ENCODE results near the gene TP53BP2. TPM values are rescaled to one million over a fixed set of nuclear protein-coding genes. Genes with fewer than 3 reads are reported as not detected.
A peak's percentile ranks its signal among the peaks of the same experiment; 100 is the strongest.

TP53BP2 gene
- polyA plus RNA-seq, 1 donor from 2014 or later = 15.2 TPM

- no peaks in the 10 kb centered on the region for H3K27me3 Mint-ChIP-seq
- H3K4me3 Mint-ChIP-seq = no peak overlapping the region
- H3K27ac Mint-ChIP-seq = peak overlapping the region in 2 of 3 donors; percentile 73 to 76
- peaks cover 6% of the 10 kb centered on the region for H3K36me3 Mint-ChIP-seq
- H3K9me3 Mint-ChIP-seq = no peaks in the 10 kb centered on the region
- H3K4me1 Mint-ChIP-seq = peaks cover 12 to 15% (median 14%) of the 10 kb centered on the region in 3 donors
Measured at GRCh38 chr1:223776075-223776814, 69.5 kb downstream of the TP53BP2 start.

- Mint-ChIP-seq H3K27me3 (no peaks in the 10 kb centered on the region), H3K36me3 (peaks cover 6% of the 10 kb centered on the region), H3K4me1 (peaks cover 9 to 16% (median 16%) of the 10 kb centered on the region in 3 donors), H3K9me3 (no peaks in the 10 kb centered on the region), H3K4me3 (no peak overlapping the region), H3K27ac (peak overlapping the region in 2 of 3 donors; percentile 15 to 73)
Measured at GRCh38 chr1:223775711-223776074, 70.1 kb downstream of the TP53BP2 start.

GRCh38 chr1:223775054-223775453 is 70.7 kb downstream of the TP53BP2 start:
- Mint-ChIP-seq H3K36me3 (peaks cover 6% of the 10 kb centered on the region), H3K27ac (peak overlapping the region in 1 of 3 donors; percentile 11)

GRCh38 chr1:223774134-223774814 is 71.5 kb downstream of the TP53BP2 start:
- peak overlapping the region in 1 of 4 donors; percentile 8 for H3K4me3 Mint-ChIP-seq
- no peaks in the 10 kb centered on the region for H3K9me3 Mint-ChIP-seq
- H3K27me3 Mint-ChIP-seq = no peaks in the 10 kb centered on the region
- H3K27ac Mint-ChIP-seq = peak overlapping the region in 1 of 3 donors; percentile 76
- H3K36me3 Mint-ChIP-seq = peaks cover 10% of the 10 kb centered on the region
- H3K4me1 Mint-ChIP-seq = peaks cover 9 to 16% (median 16%) of the 10 kb centered on the region in 3 donors

More at GRCh38 chr1:223775054-223775453, 70.7 kb downstream of the TP53BP2 start:
- H3K27me3 Mint-ChIP-seq = no peaks in the 10 kb centered on the region
- H3K4me3 Mint-ChIP-seq = no peak overlapping the region
- no peaks in the 10 kb centered on the region for H3K9me3 Mint-ChIP-seq
- peaks cover 9 to 16% (median 16%) of the 10 kb centered on the region in 3 donors for H3K4me1 Mint-ChIP-seq

- H3K27ac Mint-ChIP-seq = peak overlapping the region in 2 of 3 donors; percentile 21 to 31
- no peaks in the 10 kb centered on the region for H3K27me3 Mint-ChIP-seq
- H3K4me3 Mint-ChIP-seq = no peak overlapping the region
Measured at GRCh38 chr1:223772771-223773160, 73.0 kb downstream of the TP53BP2 start.

GRCh38 chr1:223771814-223772770 is 73.7 kb downstream of the TP53BP2 start:
- Mint-ChIP-seq H3K4me3 (no peak overlapping the region), H3K27ac (peak overlapping the region; percentile 21 to 31 (median 21)), H3K27me3 (no peaks in the 10 kb centered on the region), H3K4me1 (peaks cover 9 to 16% (median 16%) of the 10 kb centered on the region in 3 donors), H3K36me3 (peaks cover 10% of the 10 kb centered on the region), H3K9me3 (no peaks in the 10 kb centered on the region)

More at GRCh38 chr1:223772771-223773160, 73.0 kb downstream of the TP53BP2 start:
- Mint-ChIP-seq H3K4me1 (peaks cover 9 to 16% (median 16%) of the 10 kb centered on the region in 3 donors), H3K36me3 (peaks cover 10% of the 10 kb centered on the region), H3K9me3 (no peaks in the 10 kb centered on the region)

GRCh38 chr1:223771469-223771813 is 74.3 kb downstream of the TP53BP2 start:
- Mint-ChIP-seq H3K27me3 (no peaks in the 10 kb centered on the region), H3K9me3 (no peaks in the 10 kb centered on the region), H3K4me3 (no peak overlapping the region), H3K36me3 (peaks cover 10% of the 10 kb centered on the region), H3K27ac (peak overlapping the region in 2 of 3 donors; percentile 21 to 47), H3K4me1 (peaks cover 9 to 16% (median 15%) of the 10 kb centered on the region in 3 donors)

GRCh38 chr1:223770621-223771315 is 75.0 kb downstream of the TP53BP2 start:
- Mint-ChIP-seq H3K27me3 (no peaks in the 10 kb centered on the region), H3K36me3 (peaks cover 14% of the 10 kb centered on the region), H3K27ac (peak overlapping the region in 1 of 3 donors; percentile 47), H3K4me1 (peaks cover 9 to 11% (median 9%) of the 10 kb centered on the region in 3 donors), H3K9me3 (no peaks in the 10 kb centered on the region), H3K4me3 (no peak overlapping the region)

GRCh38 chr1:223765719-223766340 is 79.9 kb downstream of the TP53BP2 start:
- peaks cover 10% of the 10 kb centered on the region for H3K36me3 Mint-ChIP-seq
- no peak overlapping the region for H3K27ac Mint-ChIP-seq
- H3K4me1 Mint-ChIP-seq = peaks cover 0 to 1% (median 0%) of the 10 kb centered on the region in 3 donors
- no peaks in the 10 kb centered on the region for H3K9me3 Mint-ChIP-seq
- H3K4me3 Mint-ChIP-seq = no peak overlapping the region
- no peaks in the 10 kb centered on the region for H3K27me3 Mint-ChIP-seq

- Mint-ChIP-seq H3K27ac (no peak overlapping the region), H3K36me3 (peaks cover 10% of the 10 kb centered on the region), H3K4me3 (no peak overlapping the region)
Measured at GRCh38 chr1:223765036-223765718, 80.6 kb downstream of the TP53BP2 start.

GRCh38 chr1:223763881-223764280 is 81.9 kb downstream of the TP53BP2 start:
- Mint-ChIP-seq H3K9me3 (no peaks in the 10 kb centered on the region), H3K27me3 (no peaks in the 10 kb centered on the region), H3K4me3 (no peak overlapping the region), H3K27ac (peak overlapping the region in 1 of 3 donors; percentile 36), H3K36me3 (peaks cover 6% of the 10 kb centered on the region), H3K4me1 (peaks cover 0 to 1% (median 0%) of the 10 kb centered on the region in 3 donors)

More at GRCh38 chr1:223765036-223765718, 80.6 kb downstream of the TP53BP2 start:
- Mint-ChIP-seq H3K9me3 (no peaks in the 10 kb centered on the region), H3K4me1 (peaks cover 0 to 1% (median 0%) of the 10 kb centered on the region in 3 donors), H3K27me3 (no peaks in the 10 kb centered on the region)

- Mint-ChIP-seq H3K9me3 (no peaks in the 10 kb centered on the region), H3K27ac (peak overlapping the region in 1 of 3 donors; percentile 36), H3K4me1 (peaks cover 0 to 1% (median 0%) of the 10 kb centered on the region in 3 donors), H3K27me3 (no peaks in the 10 kb centered on the region), H3K36me3 (peaks cover 6% of the 10 kb centered on the region), H3K4me3 (no peak overlapping the region)
Measured at GRCh38 chr1:223763251-223763650, 82.5 kb downstream of the TP53BP2 start.

- Mint-ChIP-seq H3K27ac (no peak overlapping the region), H3K4me3 (no peak overlapping the region), H3K27me3 (no peaks in the 10 kb centered on the region), H3K9me3 (no peaks in the 10 kb centered on the region), H3K4me1 (peaks cover 0 to 1% (median 0%) of the 10 kb centered on the region in 3 donors), H3K36me3 (peaks cover 6% of the 10 kb centered on the region)
Measured at GRCh38 chr1:223761411-223761810, 84.3 kb downstream of the TP53BP2 start.
